Measurements from ENCODE around the gene MXI1.
"Not testable (repeated sequence)": the region's sequence is repeated elsewhere in the genome, so short reads cannot be mapped to it uniquely, and the experiment has no call there.

MXI1 gene

GRCh38 chr10:110179220-110179619, 28.2 kb upstream of the MXI1 start:
- H3K27me3 ChIP-seq (replicated peaks; ENCODE audit: control insufficient read depth, insufficient read depth, low read length, poor library complexity, severe bottlenecking): no peaks in the 10 kb centered on the region
- no peaks in the 10 kb centered on the region for H3K4me1 ChIP-seq (ENCODE audit: control insufficient read depth, insufficient read depth, low read length, poor library complexity, severe bottlenecking)
- no peak for DNase-seq
- H3K9me3 ChIP-seq (ENCODE audit: control insufficient read depth, low read length): no peaks in the 10 kb centered on the region
- no peak overlapping the region for H3K27ac ChIP-seq (ENCODE audit: insufficient read depth, low read length, poor library complexity, severe bottlenecking)
- H3K4me3 ChIP-seq (ENCODE audit: insufficient read depth, low read depth, low read length, poor library complexity, severe bottlenecking): no peak overlapping the region
- H3K36me3 ChIP-seq (ENCODE audit: control insufficient read depth, insufficient read depth, low read length): no peaks in the 10 kb centered on the region

GRCh38 chr10:110181451-110181850, 26.0 kb upstream of the MXI1 start:
- DNase-seq: no peak
- no peak overlapping the region for H3K27ac ChIP-seq (ENCODE audit: insufficient read depth, low read length, poor library complexity, severe bottlenecking)
- no peak overlapping the region for H3K4me3 ChIP-seq (ENCODE audit: insufficient read depth, low read depth, low read length, poor library complexity, severe bottlenecking)
- H3K27me3 ChIP-seq (replicated peaks; ENCODE audit: control insufficient read depth, insufficient read depth, low read length, poor library complexity, severe bottlenecking): no peaks in the 10 kb centered on the region
- H3K9me3 ChIP-seq (ENCODE audit: control insufficient read depth, low read length): no peaks in the 10 kb centered on the region
- no peaks in the 10 kb centered on the region for H3K4me1 ChIP-seq (ENCODE audit: control insufficient read depth, insufficient read depth, low read length, poor library complexity, severe bottlenecking)
- H3K36me3 ChIP-seq (ENCODE audit: control insufficient read depth, insufficient read depth, low read length): no peaks in the 10 kb centered on the region

GRCh38 chr10:110181911-110182310, 25.5 kb upstream of the MXI1 start:
- DNase-seq: no peak
- H3K36me3 ChIP-seq (ENCODE audit: control insufficient read depth, insufficient read depth, low read length): no peaks in the 10 kb centered on the region
- no peak overlapping the region for H3K27ac ChIP-seq (ENCODE audit: insufficient read depth, low read length, poor library complexity, severe bottlenecking)
- no peaks in the 10 kb centered on the region for H3K27me3 ChIP-seq (replicated peaks; ENCODE audit: control insufficient read depth, insufficient read depth, low read length, poor library complexity, severe bottlenecking)
- no peak overlapping the region for H3K4me3 ChIP-seq (ENCODE audit: insufficient read depth, low read depth, low read length, poor library complexity, severe bottlenecking)
- no peaks in the 10 kb centered on the region for H3K9me3 ChIP-seq (ENCODE audit: control insufficient read depth, low read length)
- H3K4me1 ChIP-seq (ENCODE audit: control insufficient read depth, insufficient read depth, low read length, poor library complexity, severe bottlenecking): no peaks in the 10 kb centered on the region

- no peak for DNase-seq
- Histone ChIP-seq H3K27me3 (replicated peaks; ENCODE audit: control insufficient read depth, insufficient read depth, low read length, poor library complexity, severe bottlenecking) (no peaks in the 10 kb centered on the region), H3K27ac (ENCODE audit: insufficient read depth, low read length, poor library complexity, severe bottlenecking) (no peak overlapping the region), H3K36me3 (ENCODE audit: control insufficient read depth, insufficient read depth, low read length) (no peaks in the 10 kb centered on the region), H3K4me3 (ENCODE audit: insufficient read depth, low read depth, low read length, poor library complexity, severe bottlenecking) (no peak overlapping the region), H3K9me3 (ENCODE audit: control insufficient read depth, low read length) (no peaks in the 10 kb centered on the region), H3K4me1 (ENCODE audit: control insufficient read depth, insufficient read depth, low read length, poor library complexity, severe bottlenecking) (no peaks in the 10 kb centered on the region)
Observed at GRCh38 chr10:110184398-110184797, 23.0 kb upstream of the MXI1 start.

- not testable (repeated sequence) for H3K4me1 ChIP-seq (ENCODE audit: control insufficient read depth, insufficient read depth, low read length, poor library complexity, severe bottlenecking); H3K4me3 ChIP-seq (ENCODE audit: insufficient read depth, low read depth, low read length, poor library complexity, severe bottlenecking); H3K27ac ChIP-seq (ENCODE audit: insufficient read depth, low read length, poor library complexity, severe bottlenecking)
Observed at GRCh38 chr10:110185646-110186182, 21.7 kb upstream of the MXI1 start.

GRCh38 chr10:110190170-110190569, 17.2 kb upstream of the MXI1 start:
- no peaks in the 10 kb centered on the region for H3K9me3 ChIP-seq (ENCODE audit: control insufficient read depth, low read length)
- no peaks in the 10 kb centered on the region for H3K36me3 ChIP-seq (ENCODE audit: control insufficient read depth, insufficient read depth, low read length)
- no peak for DNase-seq
- no peak overlapping the region for H3K4me3 ChIP-seq (ENCODE audit: insufficient read depth, low read depth, low read length, poor library complexity, severe bottlenecking)
- H3K4me1 ChIP-seq (ENCODE audit: control insufficient read depth, insufficient read depth, low read length, poor library complexity, severe bottlenecking): no peaks in the 10 kb centered on the region
- no peaks in the 10 kb centered on the region for H3K27me3 ChIP-seq (replicated peaks; ENCODE audit: control insufficient read depth, insufficient read depth, low read length, poor library complexity, severe bottlenecking)
- no peak overlapping the region for H3K27ac ChIP-seq (ENCODE audit: insufficient read depth, low read length, poor library complexity, severe bottlenecking)

More at GRCh38 chr10:110185646-110186182, 21.7 kb upstream of the MXI1 start:
- not testable (repeated sequence) for DNase-seq; H3K27me3 ChIP-seq (replicated peaks; ENCODE audit: control insufficient read depth, insufficient read depth, low read length, poor library complexity, severe bottlenecking); H3K36me3 ChIP-seq (ENCODE audit: control insufficient read depth, insufficient read depth, low read length); H3K9me3 ChIP-seq (ENCODE audit: control insufficient read depth, low read length)

GRCh38 chr10:110192552-110192951, 14.9 kb upstream of the MXI1 start:
- H3K4me3 ChIP-seq (ENCODE audit: insufficient read depth, low read depth, low read length, poor library complexity, severe bottlenecking): no peak overlapping the region
- DNase-seq: no peak

GRCh38 chr10:110200503-110200902, 6.9 kb upstream of the MXI1 start:
- no peaks in the 10 kb centered on the region for H3K4me1 ChIP-seq (ENCODE audit: control insufficient read depth, insufficient read depth, low read length, poor library complexity, severe bottlenecking)
- no peaks in the 10 kb centered on the region for H3K36me3 ChIP-seq (ENCODE audit: control insufficient read depth, insufficient read depth, low read length)
- H3K27me3 ChIP-seq (replicated peaks; ENCODE audit: control insufficient read depth, insufficient read depth, low read length, poor library complexity, severe bottlenecking): no peaks in the 10 kb centered on the region
- no peaks in the 10 kb centered on the region for H3K9me3 ChIP-seq (ENCODE audit: control insufficient read depth, low read length)
- no peak overlapping the region for H3K4me3 ChIP-seq (ENCODE audit: insufficient read depth, low read depth, low read length, poor library complexity, severe bottlenecking)
- DNase-seq: no peak
- no peak overlapping the region for H3K27ac ChIP-seq (ENCODE audit: insufficient read depth, low read length, poor library complexity, severe bottlenecking)

More at GRCh38 chr10:110192552-110192951, 14.9 kb upstream of the MXI1 start:
- Histone ChIP-seq H3K27ac (ENCODE audit: insufficient read depth, low read length, poor library complexity, severe bottlenecking) (no peak overlapping the region), H3K36me3 (ENCODE audit: control insufficient read depth, insufficient read depth, low read length) (no peaks in the 10 kb centered on the region), H3K9me3 (ENCODE audit: control insufficient read depth, low read length) (no peaks in the 10 kb centered on the region), H3K4me1 (ENCODE audit: control insufficient read depth, insufficient read depth, low read length, poor library complexity, severe bottlenecking) (no peaks in the 10 kb centered on the region), H3K27me3 (replicated peaks; ENCODE audit: control insufficient read depth, insufficient read depth, low read length, poor library complexity, severe bottlenecking) (no peaks in the 10 kb centered on the region)

GRCh38 chr10:110201046-110201445, 6.4 kb upstream of the MXI1 start:
- not testable (repeated sequence) for H3K4me3 ChIP-seq (ENCODE audit: insufficient read depth, low read depth, low read length, poor library complexity, severe bottlenecking); DNase-seq

GRCh38 chr10:110203500-110204455, 3.6 kb upstream of the MXI1 start:
- Histone ChIP-seq H3K27ac (ENCODE audit: insufficient read depth, low read length, poor library complexity, severe bottlenecking) (no peak overlapping the region), H3K9me3 (ENCODE audit: control insufficient read depth, low read length) (no peaks in the 10 kb centered on the region), H3K36me3 (ENCODE audit: control insufficient read depth, insufficient read depth, low read length) (no peaks in the 10 kb centered on the region), H3K27me3 (replicated peaks; ENCODE audit: control insufficient read depth, insufficient read depth, low read length, poor library complexity, severe bottlenecking) (no peaks in the 10 kb centered on the region), H3K4me1 (ENCODE audit: control insufficient read depth, insufficient read depth, low read length, poor library complexity, severe bottlenecking) (no peaks in the 10 kb centered on the region), H3K4me3 (ENCODE audit: insufficient read depth, low read depth, low read length, poor library complexity, severe bottlenecking) (no peak overlapping the region)
- no peak for DNase-seq

More at GRCh38 chr10:110201046-110201445, 6.4 kb upstream of the MXI1 start:
- H3K36me3 ChIP-seq (ENCODE audit: control insufficient read depth, insufficient read depth, low read length); H3K27me3 ChIP-seq (replicated peaks; ENCODE audit: control insufficient read depth, insufficient read depth, low read length, poor library complexity, severe bottlenecking); H3K27ac ChIP-seq (ENCODE audit: insufficient read depth, low read length, poor library complexity, severe bottlenecking); H3K4me1 ChIP-seq (ENCODE audit: control insufficient read depth, insufficient read depth, low read length, poor library complexity, severe bottlenecking); H3K9me3 ChIP-seq (ENCODE audit: control insufficient read depth, low read length): not testable (repeated sequence)
